HepG2 (cell line): ENCODE data around the gene PTPN22. TPM values are rescaled to one million over a fixed set of nuclear protein-coding genes. Genes with fewer than 3 reads are reported as not detected.

Source experiments
- ATAC-seq: fragments of 200-7000 bp; cut with Tn5 transposase; 3 replicates; pipeline ENCODE4 v1.9.1; 2020; ENCODE audit warnings: mild to moderate bottlenecking, moderate library complexity
- BruUV-seq: library from RNA; stranded (reverse); fragments of 400-500 nt; replicated peaks from 2 replicates; lab custom pipeline; 2021; lab: Mats Ljungman, UMichigan
- CTCF ChIA-PET: fragments of 300-600 bp; formaldehyde crosslinking; extraction: SDS; loops from one replicate; lab custom pipeline; 2021; ENCODE audit warnings: low total read pairs, inconsistent platforms, low intra/inter-chr PET ratio; lab: Yijun Ruan, JAX
- POLR2A ChIA-PET: fragments of 350-600 bp; sonication (Branson Sonifier 250); formaldehyde crosslinking; loops from one replicate; lab custom pipeline; 2020; ENCODE audit warnings: antibody characterized with exemption, inconsistent platforms; lab: Yijun Ruan, JAX
- DNase-seq: peaks from one replicate; pipeline ENCODE4 v3.0.0-alpha.2; 2015; ENCODE audit warnings: low spot score
- FAIRE-seq: peaks from 3 replicates; lab custom pipeline; 2011; peaks lifted over from hg19 to GRCh38; lab: Jason Lieb, UNC
- H2AFZ ChIP-seq: one replicate; pipeline ENCODE4 v1.6.1; 2011; ENCODE audit warnings: low read length, inconsistent platforms
- H3K27ac ChIP-seq: fragments of 300-600 bp; 3 replicates; pipeline ENCODE4 v1.8.0; 2011; ENCODE audit warnings: mixed run types, mild to moderate bottlenecking, mixed read lengths, low read length, inconsistent platforms; ENCODE audit not compliant: insufficient read depth; ENCODE audit errors: extremely low read length
- H3K27me3 ChIP-seq, 2 experiments: fragments of 200-600 bp in 1 of 2; 2 replicates in 1 of 2; 3 replicates in 1 of 2; pipeline versions ENCODE4 v1.6.0 to v1.8.0; 2011; ENCODE audit warnings: low read length in 2 of 2, mild to moderate bottlenecking in 2 of 2, moderate library complexity in 2 of 2, inconsistent platforms in 1 of 2; ENCODE audit not compliant: insufficient read depth in 2 of 2, control insufficient read depth in 1 of 2
- H3K36me3 ChIP-seq, 2 experiments: fragments of 200-600 bp in 1 of 2; replicated peaks in 1 of 2; 2 replicates in 1 of 2; 3 replicates in 1 of 2; pipeline versions ENCODE4 v1.5.1 to v1.8.0; 2011; ENCODE audit warnings: low read length in 2 of 2, inconsistent platforms in 1 of 2; ENCODE audit not compliant: insufficient read depth in 2 of 2, control insufficient read depth in 1 of 2
- H3K4me1 ChIP-seq: 2 replicates; pipeline ENCODE4 v1.5.1; 2012; ENCODE audit warnings: low read length, inconsistent platforms; ENCODE audit not compliant: insufficient read depth
- H3K4me2 ChIP-seq: 2 replicates; pipeline ENCODE4 v1.6.0; 2011; ENCODE audit warnings: low read depth, low read length, inconsistent platforms
- H3K4me3 ChIP-seq, 3 experiments: fragments of 200-600 bp in 1 of 3; sonication (generic), shearing (Covaris generic) in 1 of 3; replicated peaks in 1 of 3; 2 replicates each; pipeline ENCODE4 v1.5.1; 2011 to 2016; ENCODE audit warnings: low read length in 3 of 3, inconsistent platforms in 2 of 3, low read depth in 2 of 3, mild to moderate bottlenecking in 2 of 3, control low read depth in 1 of 3, mixed read lengths in 1 of 3; ENCODE audit not compliant: insufficient read depth in 1 of 3
- H3K79me2 ChIP-seq: one replicate; pipeline ENCODE4 v1.6.1; 2011; ENCODE audit warnings: low read length, inconsistent platforms; ENCODE audit not compliant: insufficient read depth
- H3K9ac ChIP-seq: 2 replicates; pipeline ENCODE4 v1.6.0; 2011; ENCODE audit warnings: mild to moderate bottlenecking, low read depth, low read length, inconsistent platforms; ENCODE audit not compliant: insufficient read depth
- H3K9me3 ChIP-seq: 2 replicates; pipeline ENCODE4 v1.5.1; 2012; ENCODE audit warnings: mild to moderate bottlenecking, low read length
- H4K20me1 ChIP-seq: 2 replicates; pipeline ENCODE4 v1.6.0; 2011; ENCODE audit warnings: inconsistent platforms, mild to moderate bottlenecking, low read length, moderate library complexity; ENCODE audit not compliant: insufficient read depth
- EZH2 ChIP-seq: conservative IDR thresholded peaks from 2 replicates; pipeline ENCODE4 v1.6.1; 2012; ENCODE audit warnings: mild to moderate bottlenecking, low read depth, low read length, moderate library complexity
- HNF4G ChIP-seq, 2 experiments: sonication (generic) in 1 of 2; formaldehyde crosslinking in 1 of 2; IDR thresholded peaks; 2 replicates each; pipeline versions ENCODE4 v1.4.0 to v1.6.1; 2011 to 2020; ENCODE audit warnings: borderline replicate concordance in 2 of 2, low read depth in 2 of 2, mild to moderate bottlenecking in 2 of 2, low read length in 1 of 2, missing genetic modification reagents in 1 of 2, moderate library complexity in 1 of 2
- HNRNPH1 ChIP-seq: fragments of 200-400 bp; formaldehyde crosslinking; optimal IDR thresholded peaks from 2 replicates; pipeline ENCODE3; 2017; ENCODE audit warnings: mild to moderate bottlenecking, low read depth, low read length
- HOXA5 ChIP-seq: sonication (generic); formaldehyde crosslinking; IDR thresholded peaks from 2 replicates; pipeline ENCODE4 v1.4.0; 2020; ENCODE audit warnings: missing genetic modification reagents
- NFIB ChIP-seq: sonication (generic); formaldehyde crosslinking; IDR thresholded peaks from 2 replicates; pipeline ENCODE4 v1.9.0; 2021; ENCODE audit warnings: missing genetic modification reagents, mild to moderate bottlenecking, borderline replicate concordance
- TBX2 ChIP-seq: sonication (generic); formaldehyde crosslinking; IDR thresholded peaks from 2 replicates; pipeline ENCODE4 v1.5.0; 2020; ENCODE audit warnings: missing genetic modification reagents, mild to moderate bottlenecking, borderline replicate concordance
- ZBTB8A ChIP-seq: sonication (generic); formaldehyde crosslinking; IDR thresholded peaks from 2 replicates; pipeline ENCODE4 v1.4.0; 2020; ENCODE audit warnings: mild to moderate bottlenecking, low read depth, missing genetic modification reagents, borderline replicate concordance
- ZNF10 ChIP-seq: sonication (generic); formaldehyde crosslinking; IDR thresholded peaks from 2 replicates; pipeline ENCODE4 v1.4.0; 2020; ENCODE audit warnings: mild to moderate bottlenecking, low read depth, missing genetic modification reagents, borderline replicate concordance
- ZNF101 ChIP-seq: sonication (generic); formaldehyde crosslinking; IDR thresholded peaks from 2 replicates; pipeline ENCODE4 v1.4.0; 2020; ENCODE audit warnings: mild to moderate bottlenecking, low read depth, missing genetic modification reagents, borderline replicate concordance
- ZNF337 ChIP-seq: sonication (generic); formaldehyde crosslinking; IDR thresholded peaks from 2 replicates; pipeline ENCODE4 v1.5.1; 2020; ENCODE audit warnings: missing genetic modification reagents, low read depth, mild to moderate bottlenecking, borderline replicate concordance
- ZNF782 ChIP-seq: sonication (generic); formaldehyde crosslinking; IDR thresholded peaks from 2 replicates; pipeline ENCODE4 v1.4.0; 2020; ENCODE audit warnings: missing genetic modification reagents, mild to moderate bottlenecking, borderline replicate concordance
- ZNF879 ChIP-seq: sonication (generic); formaldehyde crosslinking; IDR thresholded peaks from 2 replicates; pipeline ENCODE4 v1.8.1; 2023; ENCODE audit warnings: missing genetic modification reagents
- ZSCAN30 ChIP-seq: sonication (generic); formaldehyde crosslinking; IDR thresholded peaks from 2 replicates; pipeline ENCODE4 v1.5.0; 2020; ENCODE audit warnings: mild to moderate bottlenecking, missing genetic modification reagents
- WGBS: methylation state at CpG from one replicate; pipeline ENCODE4 v1.1.6; 2017; ENCODE audit warnings: low lambda C conversion rate; 5-methylcytosine and 5-hydroxymethylcytosine counted together
- in situ Hi-C: cut with HindIII; loops from 2 replicates; pipeline ENCODE4 v1.10.0; 2017; ENCODE audit warnings: low pct_unique_long_range_greater_than_20kb; ENCODE audit not compliant: extremely low pct_ligation_motif_present
- intact Hi-C: fragments of 100-400 bp; cut with micrococcal nuclease; formaldehyde crosslinking; loops from one replicate; pipeline ENCODE4 v1.10.0; 2022; ENCODE audit not compliant: unreplicated experiment
- polyA plus RNA-seq, 8 experiments: library from polyadenylated mRNA; depleted of rRNA in 3 of 8; stranded (reverse) in 7 of 8; unstranded in 1 of 8; fragments of >200 nt; fragmentation: Illumina TruSeq in 4 of 8; extraction: Trizol in 4 of 8; gene quantifications; 2 replicates each; pipeline versions ENCODE4 v1.2.1 to v1.2.3, GENCODE V29; 2011 to 2016; ENCODE audit warnings: low read depth in 4 of 8, missing spikeins in 1 of 8, mixed read lengths in 1 of 8; ENCODE audit not compliant: insufficient read depth in 1 of 8
- total RNA-seq, 5 experiments: library from RNA; depleted of rRNA; stranded (reverse); fragments of >200 nt; fragmentation: Illumina TruSeq; extraction: Trizol; gene quantifications; 2 replicates each; pipeline ENCODE4 v1.2.3, GENCODE V29; 2016; ENCODE audit warnings: low read depth in 1 of 5
- TF ChIP-seq, protein P1 (sequence below): sonication (generic); formaldehyde crosslinking; IDR thresholded peaks from 2 replicates; pipeline ENCODE4 v1.8.1; 2022; ENCODE audit warnings: low read depth, mild to moderate bottlenecking, missing genetic modification reagents
- TF ChIP-seq, protein P2 (sequence below): IDR thresholded peaks from 2 replicates; pipeline ENCODE4 v1.6.1; 2012; ENCODE audit warnings: inconsistent platforms

Gene PTPN22
- total and polyA plus RNA-seq, 2 of the 13 experiments (the other 11 are each of a cell fraction or from before 2014, with no cell fraction given) = not detected

DNA sequence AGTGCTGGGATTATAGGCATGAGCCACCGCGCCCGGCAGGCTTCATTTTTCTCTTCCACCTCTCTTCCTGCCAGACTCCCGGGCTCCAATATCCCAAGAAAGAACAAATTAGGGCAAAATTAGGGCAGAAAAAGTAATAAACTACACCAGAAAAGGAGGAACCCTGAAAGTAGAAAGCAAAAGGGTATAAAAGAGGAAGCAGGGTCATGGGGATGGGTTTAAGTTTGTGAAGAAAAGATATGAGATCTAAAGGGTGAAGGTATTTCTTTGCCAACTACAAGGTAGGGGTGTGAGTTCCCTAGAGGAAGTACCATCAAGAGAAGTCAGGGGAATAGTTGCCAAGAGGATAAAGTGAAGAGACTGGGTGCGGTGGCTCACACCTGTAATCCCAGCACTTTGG, 9.9 kb downstream of the PTPN22 start:
- Histone ChIP-seq H3K9ac (no peak overlapping the region), H3K9me3 (no peaks in the 10 kb centered on the region), H3K4me2 (no peak overlapping the region), H3K36me3 (no peaks in the 10 kb centered on the region), H3K79me2 (no peaks in the 10 kb centered on the region), H2AFZ (no peak overlapping the region), H3K27ac (no peak overlapping the region), H3K4me3 (no peak overlapping the region), H3K4me1 (peaks cover 1% of the 10 kb centered on the region), H3K27me3 (no peaks in the 10 kb centered on the region), H4K20me1 (no peaks in the 10 kb centered on the region)
- no peak for FAIRE-seq
- intact Hi-C loops (no loop called here), in situ Hi-C loops (no loop called here)
- ATAC-seq = no peak
- DNase-seq = no peak
- TF ChIP-seq HNF4G (IDR thresholded peaks at IDR 0.05; ENCODE audit: borderline replicate concordance, low read depth, low read length) = no peak
- TF ChIP-seq HNF4G (CRISPR knock-in tag; IDR thresholded peaks at IDR 0.05; ENCODE audit: borderline replicate concordance, low read depth) = no peak
- BruUV-seq = no TSS peak
- CTCF ChIA-PET = no interaction called here
- 50% methylated on average over 5 of the region's 5 CpGs for WGBS
- POLR2A ChIA-PET = no interaction called here

DNA sequence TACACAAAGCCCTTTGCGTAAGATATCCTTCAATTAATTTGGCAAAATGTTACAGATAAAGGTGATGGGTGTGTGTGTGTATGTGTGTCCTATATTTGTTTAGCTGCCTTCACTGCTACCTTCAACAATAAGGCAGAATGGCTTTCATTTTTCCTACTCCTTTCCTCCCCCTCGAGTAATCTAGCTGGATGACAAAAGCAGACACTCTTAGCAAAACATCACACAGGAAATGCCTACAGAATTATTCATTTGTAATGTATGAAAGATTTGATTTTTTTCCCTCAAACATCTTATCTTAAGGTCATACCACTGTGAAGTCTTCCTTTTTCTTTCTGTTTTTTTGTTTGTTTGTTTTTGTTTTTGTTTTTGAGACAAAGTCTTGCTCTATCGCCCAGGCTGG, 10.6 kb downstream of the PTPN22 start:
- no TSS peak for BruUV-seq
- H2AFZ ChIP-seq = no peak overlapping the region
- TF ChIP-seq ZSCAN30 (CRISPR knock-in tag) (no peak), ZNF10 (no peak), ZNF337 (CRISPR knock-in tag) (no peak), EZH2 (no peak), ZNF101 (no peak), ZBTB8A (CRISPR knock-in tag) (no peak), HNRNPH1 (no peak), TBX2 (CRISPR knock-in tag) (no peak), ZNF879 (CRISPR knock-in tag) (no peak), HOXA5 (CRISPR knock-in tag) (no peak), NFIB (CRISPR knock-in tag) (no peak), ZNF782 (CRISPR knock-in tag) (no peak)
- TF ChIP-seq, protein P1, sequence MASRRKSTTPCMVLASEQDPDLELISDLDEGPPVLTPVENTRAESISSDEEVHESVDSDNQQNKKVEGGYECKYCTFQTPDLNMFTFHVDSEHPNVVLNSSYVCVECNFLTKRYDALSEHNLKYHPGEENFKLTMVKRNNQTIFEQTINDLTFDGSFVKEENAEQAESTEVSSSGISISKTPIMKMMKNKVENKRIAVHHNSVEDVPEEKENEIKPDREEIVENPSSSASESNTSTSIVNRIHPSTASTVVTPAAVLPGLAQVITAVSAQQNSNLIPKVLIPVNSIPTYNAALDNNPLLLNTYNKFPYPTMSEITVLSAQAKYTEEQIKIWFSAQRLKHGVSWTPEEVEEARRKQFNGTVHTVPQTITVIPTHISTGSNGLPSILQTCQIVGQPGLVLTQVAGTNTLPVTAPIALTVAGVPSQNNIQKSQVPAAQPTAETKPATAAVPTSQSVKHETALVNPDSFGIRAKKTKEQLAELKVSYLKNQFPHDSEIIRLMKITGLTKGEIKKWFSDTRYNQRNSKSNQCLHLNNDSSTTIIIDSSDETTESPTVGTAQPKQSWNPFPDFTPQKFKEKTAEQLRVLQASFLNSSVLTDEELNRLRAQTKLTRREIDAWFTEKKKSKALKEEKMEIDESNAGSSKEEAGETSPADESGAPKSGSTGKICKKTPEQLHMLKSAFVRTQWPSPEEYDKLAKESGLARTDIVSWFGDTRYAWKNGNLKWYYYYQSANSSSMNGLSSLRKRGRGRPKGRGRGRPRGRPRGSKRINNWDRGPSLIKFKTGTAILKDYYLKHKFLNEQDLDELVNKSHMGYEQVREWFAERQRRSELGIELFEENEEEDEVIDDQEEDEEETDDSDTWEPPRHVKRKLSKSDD (CRISPR knock-in tag) = no peak
- TF ChIP-seq, protein P2, sequence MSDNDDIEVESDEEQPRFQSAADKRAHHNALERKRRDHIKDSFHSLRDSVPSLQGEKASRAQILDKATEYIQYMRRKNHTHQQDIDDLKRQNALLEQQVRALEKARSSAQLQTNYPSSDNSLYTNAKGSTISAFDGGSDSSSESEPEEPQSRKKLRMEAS = no peak

More for the DNA sequence above, 10.6 kb downstream of the PTPN22 start:
- Histone ChIP-seq H3K9ac (no peak overlapping the region), H4K20me1 (no peaks in the 10 kb centered on the region), H3K79me2 (no peaks in the 10 kb centered on the region), H3K4me2 (no peak overlapping the region), H3K4me1 (peaks cover 9% of the 10 kb centered on the region), H3K4me3 (no peak overlapping the region), H3K36me3 (no peaks in the 10 kb centered on the region), H3K27me3 (no peaks in the 10 kb centered on the region; a peak in 1 of 5 replicates), H3K9me3 (no peaks in the 10 kb centered on the region), H3K27ac (no peak overlapping the region)
- ChIA-PET CTCF (no interaction called here), POLR2A (no interaction called here)
- in situ Hi-C loops (no loop called here), intact Hi-C loops (no loop called here)
- FAIRE-seq (no peak), ATAC-seq (no peak), DNase-seq (no peak)
- 46% methylated on average over 3 of the region's 3 CpGs for WGBS
